Lung (tissue), 12 donors: Measurements from ENCODE around the gene TFR2. TPM values are rescaled to one million over a fixed set of nuclear protein-coding genes. Genes with fewer than 3 reads are reported as not detected.

Experiments used
- ATAC-seq: fragments of 200-7000 bp; cut with Tn5 transposase; one replicate; pipeline ENCODE4 v1.9.1; 2020; ENCODE audit warnings: moderate number of reproducible peaks; ENCODE audit not compliant: insufficient read depth, low FRiP score
- DNase-seq, 3 donors: peaks; one replicate each; pipeline ENCODE4 v3.0.0-alpha.2; 2013 to 2017
- H3K27ac ChIP-seq, 2 donors: one replicate each; pipeline ENCODE4 v1.5.1; 2013; ENCODE audit warnings: mild to moderate bottlenecking in 2 of 2, moderate library complexity in 2 of 2, control low read depth in 1 of 2, inconsistent platforms in 1 of 2, low read depth in 1 of 2, low read length in 1 of 2
- H3K27me3 ChIP-seq, 3 donors: one replicate each; pipeline ENCODE4 v1.5.1; 2013; ENCODE audit warnings: low read length in 2 of 3; ENCODE audit not compliant: control insufficient read depth in 3 of 3, insufficient read depth in 3 of 3
- H3K36me3 ChIP-seq, 4 donors: one replicate each; pipeline ENCODE4 v1.5.1; 2013; ENCODE audit warnings: low read length in 4 of 4, mild to moderate bottlenecking in 1 of 4, moderate library complexity in 1 of 4; ENCODE audit not compliant: control insufficient read depth in 4 of 4, insufficient read depth in 4 of 4
- H3K4me1 ChIP-seq, 5 donors: one replicate each; pipeline ENCODE4 v1.5.1; 2013; ENCODE audit warnings: low read length in 5 of 5, mild to moderate bottlenecking in 2 of 5, moderate library complexity in 1 of 5; ENCODE audit not compliant: control insufficient read depth in 5 of 5, insufficient read depth in 5 of 5
- H3K4me3 ChIP-seq: one replicate; pipeline ENCODE4 v1.5.1; 2013; ENCODE audit warnings: mild to moderate bottlenecking, control low read depth, moderate library complexity
- H3K9ac ChIP-seq, 2 donors: one replicate each; pipeline ENCODE4 v1.5.1; 2013; ENCODE audit warnings: low read length in 2 of 2, control low read depth in 1 of 2; ENCODE audit not compliant: insufficient read depth in 1 of 2
- H3K9me3 ChIP-seq, 4 donors: one replicate each; pipeline ENCODE4 v1.5.1; 2013; ENCODE audit warnings: low read length in 3 of 4, mild to moderate bottlenecking in 1 of 4, moderate library complexity in 1 of 4; ENCODE audit not compliant: control insufficient read depth in 4 of 4, insufficient read depth in 3 of 4
- CTCF ChIP-seq: IDR thresholded peaks from 2 replicates; pipeline ENCODE4 v1.5.1; 2012; ENCODE audit warnings: mild to moderate bottlenecking; ENCODE audit errors: control extremely low read depth, extremely low read depth
- WGBS, 2 donors: extraction: QIAGEN DNeasy Blood & Tissue Kit; methylation state at CpG; one replicate each; pipeline ENCODE4 v1.1.7; 2013; 5-methylcytosine and 5-hydroxymethylcytosine counted together
- polyA plus RNA-seq, 2 donors: library from polyadenylated mRNA; stranded (reverse); fragments of 200-250 nt; gene quantifications; one replicate each; pipeline ENCODE4 v1.2.1, GENCODE V29; 2013
- total RNA-seq, 2 donors: library from RNA; depleted of rRNA in 1 of 2; stranded (reverse); fragments of >200 nt in 1 of 2; gene quantifications; one replicate each; pipeline ENCODE4 v1.2.1, GENCODE V29; 2014 to 2021
- donor health status: control.
- donor health status: control.
- donor health status: Bipolar disorder and iron deficiency.
- donor health status: healthy.
- donor health status: DM: yes; HTN: yes; CAD: no.

Gene TFR2
- total and polyA plus RNA-seq, 4 donors = 0.33 to 2.1 (median 1.3) TPM

DNA sequence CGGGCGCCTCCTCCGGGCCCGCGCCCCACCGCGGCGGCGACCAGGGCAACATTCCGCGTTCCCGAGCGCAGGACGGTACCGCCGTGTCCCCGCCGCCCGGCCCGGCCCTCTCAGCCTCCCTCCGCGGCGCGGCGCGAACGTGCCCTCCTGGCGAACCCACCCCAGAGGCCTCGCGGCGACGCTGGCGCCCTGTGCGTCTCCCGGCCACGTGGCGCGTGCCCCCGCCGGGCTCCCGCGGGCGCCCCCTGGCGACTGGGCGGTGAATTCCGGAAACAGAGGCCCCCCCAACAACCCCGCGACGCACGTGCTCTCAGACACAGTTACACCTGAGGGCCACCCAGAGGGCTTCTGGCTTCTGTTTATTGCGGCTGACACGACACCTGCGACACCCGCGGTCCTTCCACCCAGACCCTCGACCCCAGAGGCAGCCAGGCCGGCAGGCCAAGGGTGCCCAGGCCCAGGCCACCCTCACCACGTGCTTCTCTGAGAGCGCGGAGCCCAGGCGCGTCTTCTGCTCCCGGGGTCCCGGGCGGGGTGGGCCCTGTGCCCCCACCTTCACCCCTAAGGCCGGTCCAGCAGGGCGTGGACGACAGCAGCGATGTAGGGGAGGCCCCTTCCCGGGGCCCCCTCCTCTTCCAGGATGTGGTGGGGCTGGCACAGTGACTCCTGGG is 67.5 kb downstream of the TFR2 start, which contains the start of gene SAP25:
Gene SAP25 (minus strand): TSS at position 210 of the 671 bp plus-strand sequence. CDS start 158 bp downstream, at position 52.
- H3K27ac ChIP-seq = no peak within 1 kb of the TSS
- no peaks in the 10 kb centered on the region for H3K27me3 ChIP-seq
- TF ChIP-seq CTCF = no peak
- no peak for ATAC-seq
- 94 to 95% methylated on average over 70 of the region's 70 CpGs for WGBS, 2 donors
- no peak within 1 kb of the TSS for H3K9ac ChIP-seq
- no peak within 1 kb of the TSS for H3K4me3 ChIP-seq
- H3K9me3 ChIP-seq = no peaks in the 10 kb centered on the region
- DNase-seq = no peak
- peaks cover 2 to 66% (median 21%) of the 10 kb centered on the region in 4 donors for H3K36me3 ChIP-seq
- H3K4me1 ChIP-seq = peaks cover 0 to 19% (median 9%) of the 10 kb centered on the region in 5 donors

DNA sequence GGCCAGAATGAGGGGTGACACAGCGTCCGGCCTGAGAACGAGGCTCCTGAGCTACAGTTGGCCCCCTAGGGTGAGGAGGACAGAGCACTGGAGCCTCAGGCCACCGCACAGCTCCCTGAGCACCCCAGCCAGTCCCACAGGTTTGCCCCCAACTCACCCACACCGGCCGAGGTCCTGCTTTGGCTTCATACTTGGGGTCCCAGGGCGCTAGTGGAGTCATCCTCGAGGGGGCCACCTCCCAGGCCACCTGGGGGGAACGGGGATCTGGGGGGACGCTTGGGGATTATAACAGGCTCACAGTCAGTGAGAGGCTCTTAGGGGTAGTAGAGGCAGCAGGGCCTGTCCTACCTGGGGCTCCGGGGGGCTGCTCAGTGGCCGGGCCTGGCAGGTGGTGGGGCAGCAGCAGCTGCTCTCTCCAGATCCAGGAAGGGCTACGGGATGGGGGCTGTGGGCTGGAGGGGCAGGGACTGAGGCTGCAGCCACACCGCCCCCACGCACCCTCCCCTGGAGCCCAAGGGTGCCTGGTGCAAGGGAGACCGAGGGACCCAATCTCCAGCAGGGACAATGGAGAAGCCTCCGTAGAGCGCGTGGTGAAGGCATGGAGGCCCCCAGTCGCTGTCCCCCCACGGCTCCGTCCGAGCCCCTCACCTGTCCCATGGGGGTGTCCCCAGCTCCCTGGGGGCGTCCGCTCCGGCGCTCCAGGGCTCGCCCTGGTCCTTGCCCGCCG is 68.2 kb downstream of the TFR2 start:
- TF ChIP-seq CTCF = no peak
- Histone ChIP-seq H3K9ac (no peak overlapping the region), H3K9me3 (no peaks in the 10 kb centered on the region), H3K36me3 (peaks cover 0 to 59% (median 18%) of the 10 kb centered on the region in 4 donors), H3K4me1 (peaks cover 0 to 19% (median 12%) of the 10 kb centered on the region in 5 donors), H3K27ac (no peak overlapping the region), H3K27me3 (no peaks in the 10 kb centered on the region), H3K4me3 (no peak overlapping the region)
- 94 to 95% methylated on average over 28 to 30 of the region's 30 CpGs for WGBS, 2 donors
- ATAC-seq (no peak), DNase-seq (no peak)

DNA sequence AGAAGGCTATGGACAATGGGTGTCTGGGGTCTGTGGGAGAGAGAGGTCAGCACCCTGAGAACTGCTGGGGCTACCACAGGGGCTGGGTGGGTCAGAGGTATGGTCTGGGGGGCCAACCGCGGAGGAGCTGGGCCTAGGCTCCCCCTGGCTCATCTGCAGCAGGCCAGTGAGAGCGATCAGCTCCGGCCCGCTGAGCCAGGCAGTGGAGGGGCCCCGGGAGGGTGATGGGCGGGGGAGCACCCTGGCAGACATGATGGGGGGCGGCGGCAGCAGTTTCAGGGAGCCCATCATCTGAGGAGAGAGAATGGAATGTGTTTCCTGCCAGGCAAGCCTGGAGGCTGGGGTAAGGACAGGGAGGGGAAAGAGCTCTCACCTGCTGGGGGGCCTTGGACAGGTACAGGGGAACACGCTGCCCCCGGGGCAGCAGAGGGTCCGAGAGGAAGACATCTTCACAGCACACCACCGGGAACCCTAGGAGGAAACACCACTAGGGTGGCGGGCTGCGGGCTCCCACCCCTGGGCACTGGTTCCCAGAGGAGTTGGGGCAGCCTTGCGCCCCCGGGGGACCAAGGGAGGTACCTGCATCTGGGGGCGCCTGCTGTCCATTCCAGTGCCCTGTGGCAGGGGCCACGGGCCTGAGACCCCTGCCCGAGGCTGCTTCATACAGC is 68.9 kb downstream of the TFR2 start:
- H3K4me3 ChIP-seq = no peak overlapping the region
- 87 to 89% methylated on average over 20 of the region's 20 CpGs for WGBS, 2 donors
- TF ChIP-seq CTCF = no peak
- H3K27ac ChIP-seq = no peak overlapping the region
- ATAC-seq (no peak), DNase-seq (peak in 1 of 3 donors; percentile 32)
- H3K27me3 ChIP-seq = no peaks in the 10 kb centered on the region
- H3K4me1 ChIP-seq = peaks cover 0 to 19% (median 12%) of the 10 kb centered on the region in 5 donors
- no peak overlapping the region for H3K9ac ChIP-seq
- peaks cover 0 to 52% (median 15%) of the 10 kb centered on the region in 4 donors for H3K36me3 ChIP-seq
- H3K9me3 ChIP-seq = no peaks in the 10 kb centered on the region
